GM23248 (cell line): ENCODE data around the gene SLC6A20. TPM values are rescaled to one million over a fixed set of nuclear protein-coding genes. Genes with fewer than 3 reads are reported as not detected.

ENCODE experiments used
- DNase-seq: peaks from one replicate; pipeline ENCODE4 v3.0.0-alpha.2; 2015
- H2AFZ ChIP-seq: fragments of 200-600 bp; sonication (generic); 2 replicates; pipeline ENCODE4 v1.6.1; 2016; ENCODE audit warnings: antibody characterized with exemption
- H3F3A ChIP-seq: fragments of 200-600 bp; sonication (generic); 2 replicates; pipeline ENCODE4 v1.6.1; 2016; ENCODE audit warnings: mild to moderate bottlenecking, antibody characterized with exemption, mixed run types; ENCODE audit not compliant: insufficient read depth
- H3K27ac ChIP-seq: fragments of 200-600 bp; sonication (generic); 2 replicates; pipeline ENCODE4 v1.5.1; 2016; ENCODE audit warnings: mild to moderate bottlenecking
- H3K27me3 ChIP-seq: fragments of 200-600 bp; sonication (generic); replicated peaks from 2 replicates; pipeline ENCODE4 v1.6.1; 2016; ENCODE audit warnings: mild to moderate bottlenecking; ENCODE audit not compliant: insufficient read depth
- H3K36me3 ChIP-seq: fragments of 200-600 bp; sonication (generic); 2 replicates; pipeline ENCODE4 v1.6.1; 2016; ENCODE audit warnings: low read depth, mild to moderate bottlenecking
- H3K4me1 ChIP-seq: fragments of 200-600 bp; sonication (generic); 2 replicates; pipeline ENCODE4 v1.6.1; 2016; ENCODE audit warnings: mild to moderate bottlenecking; ENCODE audit not compliant: insufficient read depth
- H3K4me2 ChIP-seq: fragments of 200-600 bp; sonication (generic); one replicate; pipeline ENCODE4 v1.6.1; 2016; ENCODE audit warnings: mild to moderate bottlenecking; ENCODE audit not compliant: unreplicated experiment
- H3K4me3 ChIP-seq: fragments of 200-600 bp; sonication (generic); 2 replicates; pipeline ENCODE4 v1.5.1; 2016; ENCODE audit warnings: mild to moderate bottlenecking
- H3K79me2 ChIP-seq: fragments of 200-600 bp; sonication (generic); 2 replicates; pipeline ENCODE4 v1.6.1; 2016; ENCODE audit warnings: mild to moderate bottlenecking; ENCODE audit not compliant: insufficient read depth
- H3K9ac ChIP-seq: fragments of 200-600 bp; sonication (generic); 2 replicates; pipeline ENCODE4 v1.6.1; 2016; ENCODE audit warnings: mild to moderate bottlenecking
- H3K9me2 ChIP-seq: fragments of 200-600 bp; sonication (generic); 2 replicates; pipeline ENCODE4 v1.6.1; 2016; ENCODE audit warnings: mixed run types, mild to moderate bottlenecking, moderate library complexity; ENCODE audit not compliant: insufficient read depth
- H3K9me3 ChIP-seq: fragments of 200-600 bp; sonication (generic); one replicate; pipeline ENCODE4 v1.6.1; 2017; ENCODE audit warnings: low read depth
- H4K20me1 ChIP-seq: fragments of 200-600 bp; sonication (generic); 2 replicates; pipeline ENCODE4 v1.6.0; 2016; ENCODE audit not compliant: insufficient read depth
- EZH2 ChIP-seq: fragments of 200-600 bp; sonication (generic); IDR thresholded peaks from 2 replicates; pipeline ENCODE4 v1.6.1; 2018; ENCODE audit warnings: antibody characterized with exemption, mild to moderate bottlenecking; ENCODE audit not compliant: insufficient read depth, poor library complexity, severe bottlenecking
- EZH2phosphoT487 ChIP-seq: fragments of 200-600 bp; sonication (generic); IDR thresholded peaks from 2 replicates; pipeline ENCODE4 v1.6.1; 2018; ENCODE audit warnings: antibody characterized with exemption, moderate library complexity, mild to moderate bottlenecking, low read depth; ENCODE audit not compliant: insufficient read depth
- WGBS, 2 experiments: methylation state at CpG; one replicate each; pipeline ENCODE4 v1.1.6; 2015 to 2017; ENCODE audit warnings: low lambda C conversion rate in 2 of 2, low coverage in 1 of 2; ENCODE audit errors: missing lambda C conversion rate in 2 of 2; 5-methylcytosine and 5-hydroxymethylcytosine counted together
- in situ Hi-C: fragments of 300-500 bp; cut with MboI; formaldehyde crosslinking; loops from 2 replicates; pipeline ENCODE4 v1.15.0; 2020
- polyA plus RNA-seq: library from polyadenylated mRNA; unstranded; fragments of >200 nt; fragmentation: Nextera tagmentation; extraction: Ambion mirVana; gene quantifications from 2 replicates; pipeline ENCODE4 v1.2.1, GENCODE V29; 2016
- total RNA-seq: library from RNA; depleted of rRNA; stranded (reverse); fragments of >200 nt; shearing (Covaris generic); gene quantifications from 2 replicates; pipeline ENCODE4 v1.2.3, GENCODE V29; 2014

The SLC6A20 gene
- total and polyA plus RNA-seq, 2 experiments from 2014 or later: not detected

- H3K9me2 ChIP-seq: no peaks in the 10 kb centered on the region
- no peaks in the 10 kb centered on the region for H3K4me1 ChIP-seq
- in situ Hi-C loops: no loop called here
- H3K9ac ChIP-seq: no peak overlapping the region
- H4K20me1 ChIP-seq: no peaks in the 10 kb centered on the region
- H3K4me3 ChIP-seq: no peak overlapping the region
- H3F3A ChIP-seq: no peaks in the 10 kb centered on the region
- TF ChIP-seq EZH2phosphoT487 (no peak), EZH2 (no peak)
- H3K36me3 ChIP-seq: no peaks in the 10 kb centered on the region
- H3K9me3 ChIP-seq: no peaks in the 10 kb centered on the region
- no peak overlapping the region for H3K4me2 ChIP-seq
- no peak for DNase-seq
- WGBS, 2 experiments: 50 to 62% methylated on average over 1 of the region's 1 CpG
- H3K27ac ChIP-seq: no peak overlapping the region
- no peak overlapping the region for H2AFZ ChIP-seq
- H3K27me3 ChIP-seq: peaks cover 92% of the 10 kb centered on the region
- no peaks in the 10 kb centered on the region for H3K79me2 ChIP-seq
Measured at GRCh38 chr3:45794660-45795059, 1.7 kb downstream of the SLC6A20 start.

DNA sequence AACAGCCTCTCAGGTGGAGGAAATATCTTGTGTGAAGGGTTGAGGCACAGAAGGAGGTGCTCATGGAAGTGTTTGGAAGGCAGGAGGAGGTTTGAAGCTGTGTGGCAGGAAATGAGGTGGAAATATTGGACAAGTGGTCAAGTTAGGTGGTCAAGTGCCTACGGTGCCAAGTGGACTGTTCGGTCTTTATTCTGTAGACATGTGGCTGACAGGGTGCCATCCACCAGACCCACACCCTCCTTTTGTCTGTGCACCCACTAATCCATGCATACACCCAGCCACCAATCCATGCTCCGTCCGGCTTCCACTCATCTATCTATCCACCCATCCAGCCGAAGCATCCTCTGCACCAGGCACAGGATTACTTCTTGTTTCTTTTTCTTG, 2.2 kb downstream of the SLC6A20 start:
- no peak for DNase-seq
- Histone ChIP-seq H2AFZ (no peak overlapping the region), H3K27ac (no peak overlapping the region), H3K4me2 (no peak overlapping the region), H3K4me1 (no peaks in the 10 kb centered on the region), H4K20me1 (no peaks in the 10 kb centered on the region), H3K9me2 (no peaks in the 10 kb centered on the region), H3K27me3 (peaks cover 89% of the 10 kb centered on the region), H3K4me3 (no peak overlapping the region), H3K36me3 (no peaks in the 10 kb centered on the region), H3F3A (no peaks in the 10 kb centered on the region), H3K9me3 (no peaks in the 10 kb centered on the region), H3K9ac (no peak overlapping the region), H3K79me2 (no peaks in the 10 kb centered on the region)
- 85 to 92% methylated on average over 5 of the region's 5 CpGs for WGBS, 2 experiments
- in situ Hi-C loops: no loop called here
- TF ChIP-seq EZH2phosphoT487: no peak
- TF ChIP-seq EZH2: no peak

DNA sequence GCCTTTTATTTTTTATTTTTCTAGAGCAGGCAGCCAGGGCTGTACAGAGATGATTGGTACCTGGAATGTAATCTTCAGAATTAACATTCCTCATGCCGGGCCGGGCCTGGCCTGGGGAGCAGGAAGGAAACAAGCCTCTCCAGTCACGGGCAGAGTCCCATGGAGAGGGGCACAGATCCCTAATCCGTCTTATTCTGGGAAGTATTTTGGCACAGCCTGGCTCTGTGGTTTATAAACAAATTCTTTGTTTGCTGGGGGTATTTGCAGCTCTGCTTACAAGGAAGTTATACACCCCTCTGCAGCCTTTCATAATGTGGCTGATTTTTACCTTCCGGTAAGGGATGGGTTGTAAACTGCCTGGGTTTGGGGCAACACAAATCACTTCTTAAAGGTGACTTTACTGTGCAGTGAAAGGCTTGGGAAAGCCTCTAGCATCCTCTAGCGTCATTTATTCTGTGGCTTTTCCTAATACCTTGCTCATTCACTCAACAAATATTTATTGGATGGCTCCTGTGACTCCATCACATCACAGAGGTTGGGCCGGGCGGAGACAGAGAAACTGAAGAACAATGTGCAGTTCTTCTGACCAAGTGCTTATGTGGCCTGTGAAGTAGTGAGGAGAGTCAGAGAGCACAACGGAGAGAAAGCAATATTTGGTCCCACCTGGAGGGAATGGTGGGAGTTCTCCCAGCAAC, 2.7 kb downstream of the SLC6A20 start:
- Histone ChIP-seq H3K9ac (no peak overlapping the region), H3K9me3 (no peaks in the 10 kb centered on the region), H3K9me2 (no peaks in the 10 kb centered on the region), H3K4me2 (no peak overlapping the region), H4K20me1 (no peaks in the 10 kb centered on the region), H3K27ac (no peak overlapping the region), H3K36me3 (no peaks in the 10 kb centered on the region), H3K4me1 (no peaks in the 10 kb centered on the region), H3K4me3 (no peak overlapping the region), H3K27me3 (peaks cover 89% of the 10 kb centered on the region), H3K79me2 (no peaks in the 10 kb centered on the region), H2AFZ (no peak overlapping the region), H3F3A (no peaks in the 10 kb centered on the region)
- 49 to 54% methylated on average over 9 of the region's 9 CpGs for WGBS, 2 experiments
- TF ChIP-seq EZH2: no peak
- TF ChIP-seq EZH2phosphoT487: no peak
- no peak for DNase-seq
- in situ Hi-C loops: no loop called here

- peaks cover 84% of the 10 kb centered on the region for H3K27me3 ChIP-seq
Measured at GRCh38 chr3:45792516-45793172, 3.7 kb downstream of the SLC6A20 start.

More at GRCh38 chr3:45792516-45793172, 3.7 kb downstream of the SLC6A20 start:
- no peak overlapping the region for H3K4me2 ChIP-seq
- no peaks in the 10 kb centered on the region for H3K9me3 ChIP-seq
- in situ Hi-C loops: no loop called here
- no peaks in the 10 kb centered on the region for H3K36me3 ChIP-seq
- 78 to 81% methylated on average over 7 of the region's 7 CpGs for WGBS, 2 experiments
- no peaks in the 10 kb centered on the region for H3F3A ChIP-seq
- H2AFZ ChIP-seq: no peak overlapping the region
- no peak overlapping the region for H3K27ac ChIP-seq
- no peak for DNase-seq
- no peak overlapping the region for H3K9ac ChIP-seq
- H3K9me2 ChIP-seq: no peaks in the 10 kb centered on the region
- no peak for TF ChIP-seq EZH2
- H3K4me3 ChIP-seq: no peak overlapping the region
- no peaks in the 10 kb centered on the region for H4K20me1 ChIP-seq
- H3K79me2 ChIP-seq: no peaks in the 10 kb centered on the region
- H3K4me1 ChIP-seq: no peaks in the 10 kb centered on the region
